Body of pancreas (tissue), 4 donors: Measurements from ENCODE around the gene WDR44.

Source experiments
- POLR2A ChIP-seq, 3 donors: fragments of 450-650 bp; IDR thresholded peaks; one replicate each; pipeline ENCODE4 v1.6.1; 2016; ENCODE audit warnings: antibody characterized with exemption in 3 of 3, mild to moderate bottlenecking in 2 of 3
- TF ChIP-seq, protein P1 (sequence below), 7 experiments: fragments of 450-650 bp in 4 of 7; fragments of 200-600 bp in 3 of 7; sonication (generic) in 3 of 7; IDR thresholded peaks; one replicate each; pipeline ENCODE4 v1.5.1; 2016 to 2019; ENCODE audit warnings: antibody characterized with exemption in 7 of 7

DNA sequence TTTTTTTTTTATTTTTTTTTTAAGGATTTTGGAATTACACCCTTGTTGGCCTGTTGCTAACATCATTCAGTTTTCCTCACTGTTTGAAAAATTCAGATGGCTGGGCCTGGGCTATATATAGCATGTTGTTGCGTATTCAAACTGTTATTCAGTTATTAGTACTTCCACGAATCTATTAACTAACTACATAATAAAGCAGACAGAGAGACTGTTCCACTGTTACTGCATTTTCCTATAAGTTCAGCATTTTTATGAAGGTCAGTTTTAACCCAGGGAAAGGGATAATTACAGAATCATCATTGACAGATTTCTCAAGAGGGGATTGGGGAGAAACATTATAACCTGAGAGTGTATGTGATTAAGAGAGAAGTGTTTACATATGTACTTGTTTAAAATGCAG is 152.8 kb downstream of the WDR44 start:
- TF ChIP-seq, protein P1, sequence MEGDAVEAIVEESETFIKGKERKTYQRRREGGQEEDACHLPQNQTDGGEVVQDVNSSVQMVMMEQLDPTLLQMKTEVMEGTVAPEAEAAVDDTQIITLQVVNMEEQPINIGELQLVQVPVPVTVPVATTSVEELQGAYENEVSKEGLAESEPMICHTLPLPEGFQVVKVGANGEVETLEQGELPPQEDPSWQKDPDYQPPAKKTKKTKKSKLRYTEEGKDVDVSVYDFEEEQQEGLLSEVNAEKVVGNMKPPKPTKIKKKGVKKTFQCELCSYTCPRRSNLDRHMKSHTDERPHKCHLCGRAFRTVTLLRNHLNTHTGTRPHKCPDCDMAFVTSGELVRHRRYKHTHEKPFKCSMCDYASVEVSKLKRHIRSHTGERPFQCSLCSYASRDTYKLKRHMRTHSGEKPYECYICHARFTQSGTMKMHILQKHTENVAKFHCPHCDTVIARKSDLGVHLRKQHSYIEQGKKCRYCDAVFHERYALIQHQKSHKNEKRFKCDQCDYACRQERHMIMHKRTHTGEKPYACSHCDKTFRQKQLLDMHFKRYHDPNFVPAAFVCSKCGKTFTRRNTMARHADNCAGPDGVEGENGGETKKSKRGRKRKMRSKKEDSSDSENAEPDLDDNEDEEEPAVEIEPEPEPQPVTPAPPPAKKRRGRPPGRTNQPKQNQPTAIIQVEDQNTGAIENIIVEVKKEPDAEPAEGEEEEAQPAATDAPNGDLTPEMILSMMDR (IDR thresholded peaks at IDR 0.05): no peak
- TF ChIP-seq POLR2A (IDR thresholded peaks at IDR 0.05): no peak
